Measurements from ENCODE around the gene RHOT1.

- TF ChIP-seq CTCF (IDR thresholded peaks at IDR 0.05) (no peak), EZH2 (IDR thresholded peaks at IDR 0.05) (no peak), EZH2phosphoT487 (IDR thresholded peaks at IDR 0.05) (no peak)
Measured at GRCh38 chr17:32156656-32157055, 14.4 kb downstream of the RHOT1 start.

Measured in neural progenitor cell (in vitro differentiated cells).